Brain microvascular endothelial cell (primary cell): Measurements from ENCODE around the gene SEMA6D.

Experiments
- DNase-seq: peaks from one replicate; pipeline ENCODE4 v3.0.0-alpha.2; 2020
- H3K27ac ChIP-seq: fragments of 250-450 bp; sonication (Bioruptor Pico); 2 replicates; pipeline ENCODE4 v1.5.1; 2020; ENCODE audit warnings: mild to moderate bottlenecking, moderate library complexity
- H3K27me3 ChIP-seq: fragments of 250-450 bp; sonication (Bioruptor Pico); replicated peaks from 2 replicates; pipeline ENCODE4 v1.5.1; 2020; ENCODE audit warnings: mild to moderate bottlenecking
- H3K36me3 ChIP-seq: fragments of 250-450 bp; sonication (Bioruptor Pico); replicated peaks from 2 replicates; pipeline ENCODE4 v1.5.1; 2020; ENCODE audit warnings: mild to moderate bottlenecking
- H3K4me3 ChIP-seq: 2 replicates; pipeline ENCODE4 v1.5.1; 2011; ENCODE audit warnings: low read depth, mild to moderate bottlenecking, control low read depth, low read length, moderate library complexity
- in situ Hi-C: cut with HindIII; loops from 2 replicates; pipeline ENCODE4 v1.10.0; 2017; ENCODE audit warnings: low sequenced_read_pairs, low pct_ligation_motif_present
- TF ChIP-seq, protein P1 (sequence below): IDR thresholded peaks from 2 replicates; pipeline ENCODE4 v1.5.1; 2011; ENCODE audit warnings: low read depth, mild to moderate bottlenecking, moderate library complexity, low read length, control low read depth, inconsistent platforms; ENCODE audit errors: missing control alignments

SEMA6D gene

DNA sequence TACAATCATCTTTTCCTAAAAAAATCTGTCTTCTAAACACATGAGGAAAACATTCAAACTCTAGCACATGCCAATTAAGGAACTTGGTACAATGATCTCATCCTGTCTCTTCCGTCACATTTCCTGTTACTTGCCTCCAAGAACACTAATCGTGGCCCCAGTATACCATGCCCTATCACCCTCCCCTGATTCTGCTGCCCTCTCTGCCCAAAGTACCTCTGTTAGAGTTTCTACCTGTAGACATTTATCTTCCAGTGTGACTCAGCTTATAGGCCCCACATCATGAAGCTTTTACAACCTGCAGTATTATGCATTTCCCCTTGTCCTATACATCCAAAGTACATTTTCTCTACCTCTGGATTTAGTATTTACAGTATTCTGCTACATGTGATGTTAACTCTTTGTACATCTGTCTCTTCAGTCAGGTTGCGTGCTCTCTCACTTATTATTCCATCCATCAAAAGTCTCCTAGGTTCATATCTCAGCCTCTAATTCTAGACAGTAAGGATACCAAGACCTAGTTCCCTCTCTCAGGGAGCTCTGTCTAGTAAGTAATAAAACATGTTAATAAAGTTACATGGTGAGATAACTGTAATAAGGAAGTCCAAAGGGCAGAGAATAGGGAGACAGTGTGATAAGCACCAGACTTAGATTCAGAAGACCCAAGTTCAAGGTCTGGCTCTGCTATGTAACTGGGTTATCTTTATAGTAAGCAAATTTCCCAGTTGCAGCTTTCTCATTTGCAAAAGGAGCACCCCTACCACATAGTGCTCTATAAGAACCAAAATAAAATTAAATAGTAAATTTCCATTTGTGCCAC, 8.9 kb upstream of the SEMA6D start:
- TF ChIP-seq, protein P1, sequence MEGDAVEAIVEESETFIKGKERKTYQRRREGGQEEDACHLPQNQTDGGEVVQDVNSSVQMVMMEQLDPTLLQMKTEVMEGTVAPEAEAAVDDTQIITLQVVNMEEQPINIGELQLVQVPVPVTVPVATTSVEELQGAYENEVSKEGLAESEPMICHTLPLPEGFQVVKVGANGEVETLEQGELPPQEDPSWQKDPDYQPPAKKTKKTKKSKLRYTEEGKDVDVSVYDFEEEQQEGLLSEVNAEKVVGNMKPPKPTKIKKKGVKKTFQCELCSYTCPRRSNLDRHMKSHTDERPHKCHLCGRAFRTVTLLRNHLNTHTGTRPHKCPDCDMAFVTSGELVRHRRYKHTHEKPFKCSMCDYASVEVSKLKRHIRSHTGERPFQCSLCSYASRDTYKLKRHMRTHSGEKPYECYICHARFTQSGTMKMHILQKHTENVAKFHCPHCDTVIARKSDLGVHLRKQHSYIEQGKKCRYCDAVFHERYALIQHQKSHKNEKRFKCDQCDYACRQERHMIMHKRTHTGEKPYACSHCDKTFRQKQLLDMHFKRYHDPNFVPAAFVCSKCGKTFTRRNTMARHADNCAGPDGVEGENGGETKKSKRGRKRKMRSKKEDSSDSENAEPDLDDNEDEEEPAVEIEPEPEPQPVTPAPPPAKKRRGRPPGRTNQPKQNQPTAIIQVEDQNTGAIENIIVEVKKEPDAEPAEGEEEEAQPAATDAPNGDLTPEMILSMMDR: no peak
- no peak overlapping the region for H3K27ac ChIP-seq
- H3K36me3 ChIP-seq: no peaks in the 10 kb centered on the region
- no peaks in the 10 kb centered on the region for H3K27me3 ChIP-seq
- in situ Hi-C loops: no loop called here
- no peak overlapping the region for H3K4me3 ChIP-seq
- DNase-seq: no peak

DNA sequence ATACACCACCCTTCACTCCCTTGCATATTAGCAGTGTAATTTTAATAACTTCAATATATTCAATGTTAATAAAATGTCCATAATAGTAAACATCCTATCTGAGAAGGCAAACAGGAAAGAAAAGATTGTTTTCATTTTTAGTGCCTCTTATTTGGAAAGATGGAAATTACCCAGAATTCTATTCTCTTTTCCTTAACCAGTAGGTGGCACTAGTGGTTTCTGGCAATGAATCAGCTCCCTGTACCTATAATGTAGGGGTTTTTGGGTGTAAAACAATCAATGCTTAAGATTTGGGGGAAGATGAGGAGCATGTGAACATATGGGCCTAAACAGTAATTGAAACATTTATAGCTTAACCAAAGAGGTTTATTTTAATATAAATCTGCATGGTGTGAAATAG, 5.7 kb upstream of the SEMA6D start:
- DNase-seq: no peak
- Histone ChIP-seq H3K4me3 (no peak overlapping the region), H3K27me3 (no peaks in the 10 kb centered on the region), H3K36me3 (no peaks in the 10 kb centered on the region), H3K27ac (no peak overlapping the region)
- in situ Hi-C loops: no loop called here
- TF ChIP-seq, protein P1: peak; percentile 60

DNA sequence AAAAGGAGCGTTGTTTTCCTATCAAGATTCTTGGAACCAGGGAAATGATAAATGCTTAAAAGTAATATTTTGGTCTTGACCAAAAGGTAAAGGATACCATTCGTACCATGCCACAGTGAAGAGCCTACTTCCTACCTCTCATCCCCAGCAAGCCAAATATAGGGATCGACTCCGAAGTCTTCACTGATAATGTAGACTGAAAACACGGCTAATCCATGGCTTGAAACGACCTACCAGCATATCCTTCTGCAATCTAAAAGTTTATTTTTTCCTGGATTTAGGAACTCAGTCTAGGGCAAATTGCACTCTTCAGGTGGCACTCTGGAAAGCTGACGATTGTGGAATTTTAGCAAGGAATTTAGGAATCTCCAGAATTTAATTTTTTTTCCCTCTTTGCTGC, 1.9 kb upstream of the SEMA6D start:
- Histone ChIP-seq H3K36me3 (no peaks in the 10 kb centered on the region), H3K27ac (no peak overlapping the region), H3K27me3 (no peaks in the 10 kb centered on the region), H3K4me3 (no peak overlapping the region)
- DNase-seq: no peak
- TF ChIP-seq, protein P1: no peak
- in situ Hi-C loops: no loop called here

DNA sequence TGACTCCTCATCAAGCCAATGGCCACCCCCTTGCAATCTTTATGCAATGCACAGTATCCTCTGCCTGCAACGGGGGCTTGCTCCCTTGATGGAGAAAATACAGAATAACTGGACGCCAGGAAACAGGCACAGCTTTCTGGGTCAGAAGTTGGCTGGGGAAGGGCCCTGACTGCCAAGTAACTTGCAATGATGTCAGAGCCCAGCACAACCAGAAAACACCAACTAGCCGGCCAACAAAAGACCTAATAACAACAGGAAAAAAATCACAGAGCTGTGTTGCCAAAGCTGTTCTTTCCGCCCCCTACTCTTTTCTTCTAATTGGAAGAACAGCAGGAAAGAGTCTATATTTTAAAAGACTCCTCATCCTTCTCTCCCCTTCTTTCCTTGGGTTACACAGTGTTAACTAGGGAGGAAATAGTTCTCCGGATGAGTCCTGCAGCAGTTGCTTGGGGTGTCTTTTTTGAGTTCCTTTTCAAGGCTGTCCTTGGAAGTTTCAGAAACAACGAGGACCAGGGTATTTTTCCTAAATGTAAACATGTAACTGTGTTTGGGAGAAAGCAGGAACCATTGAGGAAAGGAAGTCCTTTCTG, 1.4 kb upstream of the SEMA6D start:
- H3K4me3 ChIP-seq: no peak overlapping the region
- no peak overlapping the region for H3K27ac ChIP-seq
- in situ Hi-C loops: no loop called here
- H3K27me3 ChIP-seq: no peaks in the 10 kb centered on the region
- H3K36me3 ChIP-seq: no peaks in the 10 kb centered on the region
- DNase-seq: no peak
- TF ChIP-seq, protein P1: no peak

DNA sequence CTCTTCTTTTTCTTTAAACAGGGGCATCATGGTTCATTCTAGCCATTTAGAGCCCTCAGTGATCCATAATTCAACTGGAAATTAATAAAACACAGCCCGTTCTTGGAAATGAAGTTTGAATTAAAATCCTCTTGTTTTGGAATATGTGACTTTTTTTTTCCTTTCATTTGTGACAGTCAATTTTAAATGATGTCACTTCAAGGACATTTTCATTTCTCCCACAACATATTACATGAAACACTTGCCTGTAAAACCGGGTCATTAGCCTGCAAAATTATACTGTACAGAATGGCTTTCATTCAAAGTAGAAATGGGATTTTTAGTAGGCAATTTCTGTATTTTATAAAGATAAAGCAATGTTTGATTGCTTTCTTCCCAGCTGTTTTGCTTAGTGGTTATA, 789 bp upstream of the SEMA6D start:
- no peak for DNase-seq
- in situ Hi-C loops: no loop called here
- H3K4me3 ChIP-seq: peak overlapping the region; percentile 69
- no peak overlapping the region for H3K27ac ChIP-seq
- H3K36me3 ChIP-seq: no peaks in the 10 kb centered on the region
- H3K27me3 ChIP-seq: no peaks in the 10 kb centered on the region
- TF ChIP-seq, protein P1: no peak
